CD4-positive, alpha-beta T cell treated with Interleukin-17A for 4 hours (primary cell): ENCODE measurements around the gene HSPB6.

Source experiments
- DNase-seq: peaks from one replicate; pipeline ENCODE4 v3.0.0-alpha.2; 2020; ENCODE audit warnings: mixed read lengths

HSPB6 gene

GRCh38 chr19:35713904-35714495, 42.8 kb downstream of the HSPB6 start:
- DNase-seq: no peak

DNA sequence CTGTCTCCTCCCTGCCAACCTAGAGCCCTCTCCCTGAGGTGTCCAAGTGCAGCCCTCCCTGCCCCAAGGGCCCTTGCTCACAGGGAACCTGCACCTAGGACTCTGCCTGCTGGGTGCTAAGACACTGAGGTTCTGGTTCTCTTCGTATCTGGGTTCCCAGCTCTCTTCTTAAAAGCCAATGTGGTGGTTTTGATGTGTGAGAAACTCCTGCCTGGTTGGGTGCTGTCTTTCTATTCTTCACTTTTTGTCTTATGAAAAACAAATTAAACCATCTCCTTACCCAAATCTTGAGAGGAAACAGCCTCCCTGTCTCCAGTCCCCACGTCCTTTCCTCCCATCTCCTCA, 43.4 kb downstream of the HSPB6 start:
- DNase-seq: no peak

DNA sequence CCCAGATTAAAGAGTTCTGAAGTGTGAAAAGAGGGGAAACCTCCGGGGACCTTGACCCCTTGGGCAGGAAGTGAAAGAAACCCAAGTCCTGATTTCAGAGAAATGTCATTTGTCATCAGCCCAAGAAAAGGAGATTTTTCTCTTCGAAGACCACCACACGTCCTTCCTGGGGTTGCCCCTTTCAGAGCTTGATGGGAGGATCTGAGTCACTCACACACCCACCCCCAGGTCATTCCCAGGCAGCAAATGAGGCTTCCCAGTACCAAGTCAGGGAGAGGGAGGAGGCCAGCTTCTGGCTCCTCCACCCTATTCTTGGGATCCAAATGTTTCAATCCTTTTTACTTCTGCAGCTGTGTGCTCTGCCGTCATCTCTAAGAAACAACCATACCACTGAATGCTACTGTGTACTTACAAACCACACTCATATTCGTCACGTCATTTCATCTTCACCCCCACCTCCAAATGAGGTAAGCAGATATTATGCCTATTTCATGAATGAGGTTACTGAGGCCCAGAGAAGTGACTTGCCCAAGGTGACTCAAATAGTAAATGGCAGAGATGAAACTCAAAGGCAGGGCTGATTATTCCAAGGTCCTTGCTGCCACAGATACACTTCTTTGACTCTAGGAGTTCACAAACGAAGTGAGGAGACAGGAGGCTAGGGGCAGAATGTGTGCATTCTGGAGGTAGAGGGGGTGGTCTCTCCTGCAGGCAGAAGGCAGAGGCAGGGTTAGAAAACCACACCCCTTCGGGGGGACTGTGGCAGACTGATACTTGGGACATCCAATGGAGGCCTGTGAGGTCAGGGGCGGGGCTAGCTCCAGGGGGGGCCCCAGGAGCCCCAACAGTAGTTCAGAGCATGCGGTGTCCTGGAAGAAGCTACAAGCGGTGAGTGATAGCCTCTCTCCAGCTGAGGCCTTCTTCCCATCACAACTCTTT, 44.0 kb downstream of the HSPB6 start:
- DNase-seq: peak; percentile 28

DNA sequence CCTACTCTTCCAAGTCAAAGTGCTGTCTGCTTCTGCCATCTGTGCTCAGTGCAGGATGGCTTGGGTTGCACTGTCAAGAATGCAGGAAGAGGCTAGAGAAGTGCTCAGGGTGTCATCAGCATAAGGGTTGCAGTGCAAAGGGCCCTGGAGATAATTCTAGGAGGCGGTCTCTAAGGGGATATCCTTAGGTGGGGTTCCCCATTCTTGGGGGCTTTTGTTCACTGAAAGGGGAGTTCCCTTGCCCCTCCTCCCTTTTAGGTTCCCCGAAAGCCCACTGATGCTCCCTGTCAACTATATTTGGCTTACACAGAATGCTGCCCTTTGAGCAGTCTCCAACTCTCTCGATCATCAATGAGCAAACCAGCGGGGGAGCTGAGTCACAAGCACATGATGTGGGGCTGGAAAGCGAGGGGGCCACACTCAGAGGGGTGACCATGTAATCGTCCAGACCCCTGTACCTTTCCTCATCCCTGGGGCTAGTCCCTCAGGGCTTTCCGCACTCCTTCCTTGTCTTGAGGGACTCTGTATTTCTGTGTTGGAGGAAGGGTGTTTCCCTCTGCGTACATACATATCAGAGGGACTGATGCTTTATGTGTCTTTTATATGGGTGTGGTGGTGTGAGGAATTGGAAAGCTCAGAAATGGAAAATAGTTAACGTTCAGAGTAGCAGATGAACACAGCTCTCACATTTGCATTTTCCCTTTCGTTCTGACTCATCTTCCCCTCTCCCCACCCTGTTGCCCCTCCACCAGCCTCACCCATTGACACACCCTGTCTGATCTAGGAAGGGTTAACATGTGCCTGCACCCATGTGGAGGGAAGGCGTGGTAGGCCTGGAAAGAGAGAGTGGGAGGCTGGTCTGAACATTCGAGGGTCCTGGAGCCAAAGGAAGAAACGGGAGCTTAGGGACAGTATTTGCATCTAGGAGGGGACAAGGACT, 45.8 kb downstream of the HSPB6 start:
- DNase-seq: no peak

DNA sequence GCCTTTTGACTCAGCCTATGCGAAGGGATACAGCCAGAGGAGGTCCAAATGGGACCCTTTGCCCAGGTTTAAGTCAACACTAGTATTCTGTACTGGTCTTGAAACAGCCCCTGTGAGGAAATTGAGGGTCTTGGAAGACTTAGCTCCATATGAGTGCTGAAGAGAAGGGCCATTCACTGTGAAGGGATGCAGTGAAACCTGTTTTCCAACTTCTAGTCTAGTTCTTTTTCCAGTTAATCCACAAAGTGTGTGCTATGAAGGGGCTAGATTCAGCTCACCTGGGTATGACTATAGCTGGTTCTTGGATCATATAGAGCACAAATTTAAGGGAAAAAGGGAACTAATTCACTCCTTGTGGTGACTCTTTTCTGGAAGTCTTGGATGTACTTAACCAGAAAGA, 48.4 kb downstream of the HSPB6 start:
- DNase-seq: no peak
